Keratinocyte (primary cell): ENCODE results near the gene ALK. TPM values are rescaled to one million over a fixed set of nuclear protein-coding genes. Genes with fewer than 3 reads are reported as not detected.

ENCODE experiments used
- DNase-seq: peaks from one replicate; pipeline ENCODE4 v3.0.0-alpha.2; 2011; ENCODE audit warnings: low read depth, missing footprints, low spot score
- FAIRE-seq: peaks from 2 replicates; lab custom pipeline; 2011; peaks lifted over from hg19 to GRCh38; lab: Jason Lieb, UNC
- H2AFZ ChIP-seq: 2 replicates; pipeline ENCODE4 v1.6.0; 2012; ENCODE audit warnings: low read length, control low read depth, inconsistent platforms; ENCODE audit not compliant: control insufficient read depth
- H3K27ac ChIP-seq: 2 replicates; pipeline ENCODE4 v1.5.1; 2011; ENCODE audit warnings: low read length; ENCODE audit not compliant: control insufficient read depth, insufficient read depth
- H3K27me3 ChIP-seq: 3 replicates; pipeline ENCODE4 v1.6.0; 2011; ENCODE audit warnings: low read length; ENCODE audit not compliant: control insufficient read depth, insufficient read depth; ENCODE audit errors: extremely low read depth
- H3K36me3 ChIP-seq, 2 experiments: 2 replicates in 1 of 2; 3 replicates in 1 of 2; pipeline ENCODE4 v1.5.1; 2011; ENCODE audit warnings: low read length in 2 of 2, mild to moderate bottlenecking in 1 of 2; ENCODE audit not compliant: control insufficient read depth in 2 of 2, insufficient read depth in 2 of 2; ENCODE audit errors: extremely low read depth in 1 of 2
- H3K4me1 ChIP-seq: 3 replicates; pipeline ENCODE4 v1.5.1; 2011; ENCODE audit warnings: low read length; ENCODE audit not compliant: control insufficient read depth, insufficient read depth; ENCODE audit errors: extremely low read depth
- H3K4me2 ChIP-seq: 3 replicates; pipeline ENCODE4 v1.6.0; 2011; ENCODE audit warnings: low read depth, low read length; ENCODE audit not compliant: control insufficient read depth, insufficient read depth; ENCODE audit errors: extremely low read depth
- H3K4me3 ChIP-seq, 3 experiments: fragments of 200-600 bp in 1 of 3; sonication (generic) in 1 of 3; 2 replicates in 2 of 3; 3 replicates in 1 of 3; pipeline ENCODE4 v1.5.1; 2011 to 2016; ENCODE audit warnings: low read length in 3 of 3, mild to moderate bottlenecking in 3 of 3, control low read depth in 2 of 3, inconsistent platforms in 1 of 3, low read depth in 1 of 3, mixed read lengths in 1 of 3, mixed run types in 1 of 3, moderate library complexity in 1 of 3; ENCODE audit not compliant: control insufficient read depth in 2 of 3, insufficient read depth in 2 of 3; ENCODE audit errors: extremely low read depth in 1 of 3
- H3K79me2 ChIP-seq: 2 replicates; pipeline ENCODE4 v1.6.0; 2012; ENCODE audit warnings: low read length; ENCODE audit not compliant: control insufficient read depth, insufficient read depth
- H3K9ac ChIP-seq: 3 replicates; pipeline ENCODE4 v1.6.0; 2011; ENCODE audit warnings: low read length; ENCODE audit not compliant: control insufficient read depth, insufficient read depth; ENCODE audit errors: extremely low read depth
- H3K9me1 ChIP-seq: 3 replicates; pipeline ENCODE4 v1.6.0; 2011; ENCODE audit warnings: low read length; ENCODE audit not compliant: control insufficient read depth, insufficient read depth; ENCODE audit errors: extremely low read depth
- H3K9me3 ChIP-seq: 2 replicates; pipeline ENCODE4 v1.5.1; 2012; ENCODE audit warnings: low read depth, low read length; ENCODE audit not compliant: control insufficient read depth
- H4K20me1 ChIP-seq: 3 replicates; pipeline ENCODE4 v1.6.0; 2011; ENCODE audit warnings: low read length; ENCODE audit not compliant: control insufficient read depth, insufficient read depth; ENCODE audit errors: extremely low read depth
- EZH2 ChIP-seq: IDR thresholded peaks from one replicate; pipeline ENCODE4 v1.6.1; 2012; ENCODE audit warnings: inconsistent platforms, mild to moderate bottlenecking, low read length, moderate library complexity
- dilution Hi-C: fragments of 300-500 bp; cut with MboI; formaldehyde crosslinking; loops from one replicate; pipeline ENCODE4 v1.7.0; 2020; ENCODE audit warnings: low sequenced_read_pairs; ENCODE audit not compliant: extremely low pct_ligation_motif_present
- polyA plus RNA-seq, 5 experiments: library from polyadenylated mRNA; depleted of rRNA in 3 of 5; stranded (reverse) in 3 of 5; stranded (forward) in 1 of 5; unstranded in 1 of 5; fragments of >200 nt; gene quantifications; 1 replicate in 1 of 5; 2 replicates in 3 of 5; 3 replicates in 1 of 5; pipeline versions ENCODE4 v1.2.1 to v1.2.3, GENCODE V29; 2011 to 2012; ENCODE audit warnings: missing spikeins in 2 of 5, low read depth in 1 of 5, low replicate concordance in 1 of 5
- TF ChIP-seq, protein P1 (sequence below), 3 experiments: IDR thresholded peaks in 1 of 3; conservative IDR thresholded peaks in 1 of 3; optimal IDR thresholded peaks in 1 of 3; 2 replicates in 2 of 3; 3 replicates in 1 of 3; pipeline versions ENCODE3 to v1.5.1; 2011; ENCODE audit warnings: low read length in 3 of 3, mild to moderate bottlenecking in 3 of 3, moderate library complexity in 2 of 3, control low read depth in 1 of 3, inconsistent platforms in 1 of 3; ENCODE audit not compliant: insufficient read depth in 2 of 3; ENCODE audit errors: extremely low read depth in 1 of 3

Gene ALK
- polyA plus RNA-seq, 1 donor (not counting 4 experiments of a cell fraction or from before 2014, with no cell fraction given), result not detected

DNA sequence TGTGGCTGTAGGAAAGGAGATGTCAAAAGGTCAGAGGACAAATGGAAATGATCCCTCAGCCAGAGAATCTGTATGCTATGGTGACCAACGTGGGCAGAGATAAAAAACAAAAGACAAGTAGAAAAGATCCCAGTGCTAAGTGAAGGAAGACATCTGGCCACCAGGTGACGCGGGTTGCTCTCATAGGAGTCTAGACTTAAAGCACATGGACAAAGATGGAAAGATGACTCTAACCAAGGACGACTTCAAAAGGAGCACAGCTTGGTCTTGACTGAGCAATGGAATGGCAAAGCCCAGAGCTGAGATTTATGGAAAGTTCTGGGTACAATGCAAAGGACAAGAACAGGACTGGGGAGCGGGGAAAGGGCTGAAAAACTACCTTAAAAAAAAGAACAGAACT lies 709.4 kb downstream of the ALK start:
- Histone ChIP-seq H3K4me2 (no peak overlapping the region), H3K27ac (no peak overlapping the region), H3K9me3 (no peaks in the 10 kb centered on the region), H3K9ac (no peak overlapping the region), H4K20me1 (no peaks in the 10 kb centered on the region), H3K9me1 (no peaks in the 10 kb centered on the region), H3K4me1 (peaks cover 5% of the 10 kb centered on the region), H3K27me3 (no peaks in the 10 kb centered on the region), H3K79me2 (no peaks in the 10 kb centered on the region), H2AFZ (no peak overlapping the region), H3K36me3 (peaks cover 0 to 7% of the 10 kb centered on the region in 2 experiments), H3K4me3 (no peak overlapping the region)
- dilution Hi-C loops, result no loop called here
- DNase-seq (no peak), FAIRE-seq (no peak)
- TF ChIP-seq EZH2, result no peak
- TF ChIP-seq, protein P1, sequence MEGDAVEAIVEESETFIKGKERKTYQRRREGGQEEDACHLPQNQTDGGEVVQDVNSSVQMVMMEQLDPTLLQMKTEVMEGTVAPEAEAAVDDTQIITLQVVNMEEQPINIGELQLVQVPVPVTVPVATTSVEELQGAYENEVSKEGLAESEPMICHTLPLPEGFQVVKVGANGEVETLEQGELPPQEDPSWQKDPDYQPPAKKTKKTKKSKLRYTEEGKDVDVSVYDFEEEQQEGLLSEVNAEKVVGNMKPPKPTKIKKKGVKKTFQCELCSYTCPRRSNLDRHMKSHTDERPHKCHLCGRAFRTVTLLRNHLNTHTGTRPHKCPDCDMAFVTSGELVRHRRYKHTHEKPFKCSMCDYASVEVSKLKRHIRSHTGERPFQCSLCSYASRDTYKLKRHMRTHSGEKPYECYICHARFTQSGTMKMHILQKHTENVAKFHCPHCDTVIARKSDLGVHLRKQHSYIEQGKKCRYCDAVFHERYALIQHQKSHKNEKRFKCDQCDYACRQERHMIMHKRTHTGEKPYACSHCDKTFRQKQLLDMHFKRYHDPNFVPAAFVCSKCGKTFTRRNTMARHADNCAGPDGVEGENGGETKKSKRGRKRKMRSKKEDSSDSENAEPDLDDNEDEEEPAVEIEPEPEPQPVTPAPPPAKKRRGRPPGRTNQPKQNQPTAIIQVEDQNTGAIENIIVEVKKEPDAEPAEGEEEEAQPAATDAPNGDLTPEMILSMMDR (optimal IDR thresholded peaks at IDR 0.05 in 1 of 3, IDR thresholded peaks at IDR 0.05 in 1 of 3, conservative IDR thresholded peaks at IDR 0.05 in 1 of 3; ENCODE audit: extremely low read depth in 1 of 3, insufficient read depth in 2 of 3, low read length in 3 of 3), result no peak

DNA sequence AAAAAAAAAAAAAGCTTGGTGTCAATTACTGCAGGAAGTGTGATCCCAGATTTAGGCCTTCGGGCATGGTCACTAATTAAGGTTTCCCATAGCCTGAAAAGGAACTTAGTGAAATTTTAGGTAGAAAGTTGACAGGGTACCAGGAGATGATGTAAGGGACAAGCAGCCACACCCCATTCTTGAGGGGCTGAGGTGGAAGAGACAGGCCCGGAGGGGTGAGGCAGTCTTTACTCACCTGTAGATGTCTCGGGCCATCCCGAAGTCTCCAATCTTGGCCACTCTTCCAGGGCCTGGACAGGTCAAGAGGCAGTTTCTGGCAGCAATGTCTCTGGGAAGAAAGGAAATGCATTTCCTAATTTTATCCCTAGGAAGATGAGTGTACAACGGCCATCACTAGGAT lies 711.8 kb downstream of the ALK start:
- Histone ChIP-seq H3K4me2 (no peak overlapping the region), H3K4me1 (peaks cover 5% of the 10 kb centered on the region), H2AFZ (no peak overlapping the region), H3K9ac (no peak overlapping the region), H3K9me1 (no peaks in the 10 kb centered on the region), H3K4me3 (no peak overlapping the region), H3K9me3 (no peaks in the 10 kb centered on the region), H3K27ac (no peak overlapping the region), H3K79me2 (no peaks in the 10 kb centered on the region), H3K27me3 (no peaks in the 10 kb centered on the region), H3K36me3 (peaks cover 5 to 7% of the 10 kb centered on the region in 2 experiments), H4K20me1 (no peaks in the 10 kb centered on the region)
- TF ChIP-seq, protein P1 (optimal IDR thresholded peaks at IDR 0.05 in 1 of 3, IDR thresholded peaks at IDR 0.05 in 1 of 3, conservative IDR thresholded peaks at IDR 0.05 in 1 of 3; ENCODE audit: extremely low read depth in 1 of 3, insufficient read depth in 2 of 3, low read length in 3 of 3), result no peak
- TF ChIP-seq EZH2, result no peak
- DNase-seq (no peak), FAIRE-seq (no peak)
- dilution Hi-C loops, result no loop called here
